H9 (cell line): Measurements from ENCODE around the gene LRSAM1. TPM values are rescaled to one million over a fixed set of nuclear protein-coding genes. Genes with fewer than 3 reads are reported as not detected.

Experiments
- DNase-seq: peaks from one replicate; pipeline ENCODE4 v3.0.0-alpha.2; 2017
- H2AFZ ChIP-seq: one replicate; pipeline ENCODE4 v1.6.1; 2013; ENCODE audit warnings: mild to moderate bottlenecking, low read length, control low read depth, moderate library complexity
- H2AK5ac ChIP-seq: 2 replicates; pipeline ENCODE4 v1.6.1; 2013; ENCODE audit warnings: low read length, control low read depth, mixed read lengths; ENCODE audit not compliant: insufficient read length
- H2BK120ac ChIP-seq: one replicate; pipeline ENCODE4 v1.6.1; 2013; ENCODE audit warnings: low read depth, mild to moderate bottlenecking, low read length, control low read depth, inconsistent platforms; ENCODE audit not compliant: poor library complexity, severe bottlenecking
- H2BK12ac ChIP-seq: 2 replicates; pipeline ENCODE4 v1.6.1; 2013; ENCODE audit warnings: low read length, control low read depth, mixed read lengths, low read depth; ENCODE audit not compliant: insufficient read length
- H2BK15ac ChIP-seq: 2 replicates; pipeline ENCODE4 v1.6.1; 2013; ENCODE audit warnings: low read depth, low read length, control low read depth
- H2BK20ac ChIP-seq: one replicate; pipeline ENCODE4 v1.6.1; 2013; ENCODE audit warnings: low read depth, mild to moderate bottlenecking, low read length, control low read depth, inconsistent platforms; ENCODE audit not compliant: poor library complexity, severe bottlenecking
- H2BK5ac ChIP-seq: 2 replicates; pipeline ENCODE4 v1.6.1; 2013; ENCODE audit warnings: low read length, control low read depth, mixed read lengths; ENCODE audit not compliant: insufficient read length
- H3K14ac ChIP-seq: 2 replicates; pipeline ENCODE4 v1.6.1; 2013; ENCODE audit warnings: low read length, control low read depth; ENCODE audit not compliant: insufficient read depth
- H3K18ac ChIP-seq: 2 replicates; pipeline ENCODE4 v1.6.1; 2013; ENCODE audit warnings: low read depth, mild to moderate bottlenecking, mixed read lengths, low read length, control low read depth; ENCODE audit not compliant: insufficient read length
- H3K23ac ChIP-seq: 2 replicates; pipeline ENCODE4 v1.6.1; 2013; ENCODE audit warnings: low read length, control low read depth, mixed read lengths, low read depth; ENCODE audit not compliant: insufficient read length
- H3K23me2 ChIP-seq: 2 replicates; pipeline ENCODE4 v1.6.1; 2013; ENCODE audit warnings: low read depth, mild to moderate bottlenecking, mixed read lengths, low read length, control low read depth; ENCODE audit not compliant: insufficient read length, poor library complexity, severe bottlenecking
- H3K27ac ChIP-seq: 2 replicates; pipeline ENCODE4 v1.5.1; 2013; ENCODE audit warnings: low read length, control low read depth, mixed read lengths, low read depth; ENCODE audit not compliant: insufficient read length
- H3K27me3 ChIP-seq: 2 replicates; pipeline ENCODE4 v1.6.1; 2013; ENCODE audit warnings: low read length, control low read depth, inconsistent platforms; ENCODE audit not compliant: insufficient read depth
- H3K4ac ChIP-seq: 2 replicates; pipeline ENCODE4 v1.6.1; 2013; ENCODE audit warnings: low read depth, mild to moderate bottlenecking, control low read depth, inconsistent platforms, low read length, moderate library complexity
- H3K4me1 ChIP-seq: 2 replicates; pipeline ENCODE4 v1.6.1; 2013; ENCODE audit warnings: low read length, control low read depth, inconsistent platforms; ENCODE audit not compliant: insufficient read depth
- H3K4me2 ChIP-seq: 2 replicates; pipeline ENCODE4 v1.6.1; 2013; ENCODE audit warnings: low read length, control low read depth, mixed read lengths; ENCODE audit not compliant: insufficient read length, insufficient read depth
- H3K56ac ChIP-seq: 2 replicates; pipeline ENCODE4 v1.6.1; 2013; ENCODE audit warnings: low read depth, mild to moderate bottlenecking, mixed read lengths, low read length, control low read depth; ENCODE audit not compliant: insufficient read length
- H3K79me1 ChIP-seq: 2 replicates; pipeline ENCODE4 v1.6.1; 2013; ENCODE audit warnings: low read depth, mild to moderate bottlenecking, moderate library complexity, low read length, control low read depth, inconsistent platforms; ENCODE audit not compliant: insufficient read depth, poor library complexity, severe bottlenecking
- H3K79me2 ChIP-seq: 2 replicates; pipeline ENCODE4 v1.6.1; 2013; ENCODE audit warnings: low read length, control low read depth, inconsistent platforms; ENCODE audit not compliant: insufficient read depth
- H3K9ac ChIP-seq: 2 replicates; pipeline ENCODE4 v1.6.1; 2013; ENCODE audit warnings: low read length, control low read depth, mixed read lengths; ENCODE audit not compliant: insufficient read length; ENCODE audit errors: extremely low read depth
- H3K9me3 ChIP-seq: one replicate; pipeline ENCODE4 v1.6.1; 2013; ENCODE audit warnings: low read depth, low read length, inconsistent platforms; ENCODE audit not compliant: control insufficient read depth
- H3T11ph ChIP-seq: one replicate; pipeline ENCODE4 v1.6.1; 2013; ENCODE audit warnings: mild to moderate bottlenecking, low read length, control low read depth, inconsistent platforms
- H4K20me1 ChIP-seq: one replicate; pipeline ENCODE4 v1.6.1; 2013; ENCODE audit not compliant: control insufficient read depth, insufficient read length, insufficient read depth
- H4K5ac ChIP-seq: 2 replicates; pipeline ENCODE4 v1.6.1; 2013; ENCODE audit warnings: low read depth, mild to moderate bottlenecking, mixed read lengths, low read length, control low read depth; ENCODE audit not compliant: insufficient read length
- H4K8ac ChIP-seq: replicated peaks from 2 replicates; pipeline ENCODE4 v1.6.1; 2013; ENCODE audit warnings: low read length, control low read depth, mixed read lengths, low read depth; ENCODE audit not compliant: insufficient read length
- H4K91ac ChIP-seq: 2 replicates; pipeline ENCODE4 v1.6.1; 2013; ENCODE audit warnings: low read depth, mild to moderate bottlenecking, moderate library complexity, mixed read lengths, low read length, control low read depth; ENCODE audit not compliant: insufficient read length
- H3K27ac Mint-ChIP-seq, 3 experiments: 2 replicates in 2 of 3; 3 replicates in 1 of 3; pipeline ENCODE4 v1.8.0; 2020 to 2021; ENCODE audit warnings: mixed read lengths in 3 of 3, mild to moderate bottlenecking in 1 of 3, moderate library complexity in 1 of 3
- H3K27me3 Mint-ChIP-seq: 2 replicates; pipeline ENCODE4 v1.8.0; 2021; ENCODE audit warnings: low read depth, mild to moderate bottlenecking, moderate library complexity, mixed read lengths
- H3K36me3 Mint-ChIP-seq, 3 experiments: 2 replicates in 2 of 3; 3 replicates in 1 of 3; pipeline ENCODE4 v1.8.0; 2020 to 2021; ENCODE audit warnings: low read depth in 3 of 3, mixed read lengths in 3 of 3; ENCODE audit not compliant: insufficient read depth in 1 of 3
- H3K4me1 Mint-ChIP-seq, 2 experiments: 2 replicates each; pipeline ENCODE4 v1.8.0; 2020; ENCODE audit warnings: mixed read lengths in 2 of 2
- H3K4me3 Mint-ChIP-seq, 2 experiments: 2 replicates in 1 of 2; 3 replicates in 1 of 2; pipeline ENCODE4 v1.8.0; 2020 to 2021; ENCODE audit warnings: mild to moderate bottlenecking in 2 of 2, mixed read lengths in 2 of 2, moderate library complexity in 1 of 2
- H3K9me3 Mint-ChIP-seq, 2 experiments: 2 replicates in 1 of 2; 3 replicates in 1 of 2; pipeline ENCODE4 v1.8.0; 2020; ENCODE audit warnings: mild to moderate bottlenecking in 2 of 2, mixed read lengths in 2 of 2, moderate library complexity in 1 of 2
- WGBS: extraction: QIAGEN DNeasy Blood & Tissue Kit; methylation state at CpG from one replicate; pipeline ENCODE4 v1.1.7; 2013; ENCODE audit warnings: missing lambda C conversion rate, low lambda C conversion rate, mixed read lengths; ENCODE audit not compliant: insufficient read length; ENCODE audit errors: extremely low coverage; 5-methylcytosine and 5-hydroxymethylcytosine counted together
- total RNA-seq: library from RNA; stranded (reverse); gene quantifications from 2 replicates; pipeline ENCODE4 v1.2.1, GENCODE V29; 2021
- TF ChIP-seq, protein P1 (sequence below): fragments of 200-600 bp; sonication (generic); conservative IDR thresholded peaks from 3 replicates; pipeline ENCODE4 v1.8.0; 2021; ENCODE audit warnings: antibody characterized with exemption, mild to moderate bottlenecking

The LRSAM1 gene
- total RNA-seq, 1 experiment from 2014 or later, result 16.2 TPM

DNA sequence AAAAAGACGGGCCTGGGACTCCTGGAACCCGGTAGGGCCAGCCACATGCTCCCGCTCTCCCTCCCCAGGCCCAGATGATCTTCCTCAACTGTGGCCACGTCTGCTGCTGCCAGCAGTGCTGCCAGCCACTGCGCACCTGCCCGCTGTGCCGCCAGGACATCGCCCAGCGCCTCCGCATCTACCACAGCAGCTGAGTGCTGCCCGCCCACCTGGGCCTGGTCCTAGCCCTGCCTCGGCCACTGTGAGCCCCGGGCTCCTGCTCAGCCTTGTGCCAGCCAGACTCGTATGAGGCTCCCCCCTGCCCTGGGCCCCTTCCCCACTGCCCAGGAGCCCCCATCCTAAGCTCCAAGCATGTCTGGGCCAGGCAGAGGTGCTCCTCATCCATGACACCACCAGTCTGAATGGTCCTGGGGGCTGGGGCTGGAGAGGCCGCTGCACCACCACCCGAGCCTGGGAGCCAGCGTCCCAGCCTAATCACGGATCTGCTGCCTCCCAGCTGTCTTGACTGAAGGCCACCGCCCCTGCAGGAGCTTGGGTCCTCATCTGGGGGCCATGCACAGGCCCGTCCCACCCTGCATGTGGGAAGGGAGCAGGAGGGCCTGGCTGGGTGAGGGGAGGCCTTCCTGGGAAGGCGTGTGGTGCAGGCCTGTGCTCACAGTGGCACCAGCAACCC lies 51.5 kb downstream of the LRSAM1 start:
- Histone ChIP-seq H2BK5ac (no peak overlapping the region), H4K20me1 (no peaks in the 10 kb centered on the region), H3K4me1 (no peaks in the 10 kb centered on the region), H2BK12ac (no peak overlapping the region), H3K9me3 (no peaks in the 10 kb centered on the region), H3K23me2 (no peaks in the 10 kb centered on the region), H3K79me1 (no peaks in the 10 kb centered on the region), H2BK15ac (no peak overlapping the region), H2BK20ac (no peak overlapping the region), H2AFZ (no peak overlapping the region), H3K4ac (no peak overlapping the region), H2AK5ac (no peak overlapping the region), H3K9ac (no peak overlapping the region), H3K27ac (no peak overlapping the region), H3K56ac (no peak overlapping the region), H3K23ac (no peak overlapping the region), H3K27me3 (no peaks in the 10 kb centered on the region), H3K4me2 (no peak overlapping the region), H3K14ac (no peak overlapping the region), H4K8ac (no peak overlapping the region), H4K5ac (no peak overlapping the region), H2BK120ac (no peak overlapping the region), H3K79me2 (no peaks in the 10 kb centered on the region), H4K91ac (no peak overlapping the region), H3K18ac (no peak overlapping the region), H3T11ph (no peak overlapping the region)
- no CpG with 5 or more reads among the region's 21 CpGs for WGBS
- TF ChIP-seq, protein P1, sequence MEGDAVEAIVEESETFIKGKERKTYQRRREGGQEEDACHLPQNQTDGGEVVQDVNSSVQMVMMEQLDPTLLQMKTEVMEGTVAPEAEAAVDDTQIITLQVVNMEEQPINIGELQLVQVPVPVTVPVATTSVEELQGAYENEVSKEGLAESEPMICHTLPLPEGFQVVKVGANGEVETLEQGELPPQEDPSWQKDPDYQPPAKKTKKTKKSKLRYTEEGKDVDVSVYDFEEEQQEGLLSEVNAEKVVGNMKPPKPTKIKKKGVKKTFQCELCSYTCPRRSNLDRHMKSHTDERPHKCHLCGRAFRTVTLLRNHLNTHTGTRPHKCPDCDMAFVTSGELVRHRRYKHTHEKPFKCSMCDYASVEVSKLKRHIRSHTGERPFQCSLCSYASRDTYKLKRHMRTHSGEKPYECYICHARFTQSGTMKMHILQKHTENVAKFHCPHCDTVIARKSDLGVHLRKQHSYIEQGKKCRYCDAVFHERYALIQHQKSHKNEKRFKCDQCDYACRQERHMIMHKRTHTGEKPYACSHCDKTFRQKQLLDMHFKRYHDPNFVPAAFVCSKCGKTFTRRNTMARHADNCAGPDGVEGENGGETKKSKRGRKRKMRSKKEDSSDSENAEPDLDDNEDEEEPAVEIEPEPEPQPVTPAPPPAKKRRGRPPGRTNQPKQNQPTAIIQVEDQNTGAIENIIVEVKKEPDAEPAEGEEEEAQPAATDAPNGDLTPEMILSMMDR, result no peak
- Mint-ChIP-seq H3K4me1 (peaks cover 0 to 10% of the 10 kb centered on the region in 2 experiments; a peak in 2 of 4 replicates), H3K27ac (peak overlapping the region in 1 of 3 experiments; percentile 91; a peak in 1 of 7 replicates), H3K9me3 (no peaks in the 10 kb centered on the region), H3K36me3 (peaks cover 0 to 2% (median 0%) of the 10 kb centered on the region in 3 experiments; a peak in 3 of 7 replicates), H3K4me3 (no peak overlapping the region), H3K27me3 (0 out of 2 replicates have a peak, but pooled peaks cover 1% of the 10 kb centered on the region)
- DNase-seq, result no peak
